HepG2 (cell line): ENCODE data around the gene HAGHL. TPM values are rescaled to one million over a fixed set of nuclear protein-coding genes. Genes with fewer than 3 reads are reported as not detected.

Source experiments
- ASH2L ChIP-seq: fragments of 300-600, 200-600 bp; sonication (generic); IDR thresholded peaks from 2 replicates; pipeline ENCODE4 v1.7.0; 2017; ENCODE audit warnings: low read depth, mild to moderate bottlenecking, moderate library complexity, mixed read lengths, low read length; ENCODE audit not compliant: insufficient read length
- ATF7 ChIP-seq, 2 experiments: fragments of 450-650 bp in 1 of 2; sonication (generic) in 1 of 2; formaldehyde crosslinking in 1 of 2; IDR thresholded peaks; 2 replicates each; pipeline versions ENCODE4 v1.4.0 to v1.6.1; 2016 to 2020; ENCODE audit warnings: antibody characterized with exemption in 1 of 2, mild to moderate bottlenecking in 1 of 2, missing genetic modification reagents in 1 of 2
- ATF7-NPFF ChIP-seq: sonication (generic); formaldehyde crosslinking; IDR thresholded peaks from 2 replicates; pipeline ENCODE4 v1.8.1; 2023; ENCODE audit warnings: mild to moderate bottlenecking, low read depth, missing genetic modification reagents, moderate library complexity
- BHLHE40 ChIP-seq: IDR thresholded peaks from 2 replicates; pipeline ENCODE4 v1.6.1; 2011; ENCODE audit warnings: low read length, improper control_type of control experiment
- CBX1 ChIP-seq: IDR thresholded peaks from one replicate; pipeline ENCODE4 v1.6.1; 2016; ENCODE audit warnings: antibody characterized with exemption, low read depth
- GATA4 ChIP-seq: sonication (generic); IDR thresholded peaks from 2 replicates; pipeline ENCODE4 v1.6.1; 2016; ENCODE audit warnings: antibody characterized with exemption, low read depth, borderline replicate concordance
- KAT8 ChIP-seq: IDR thresholded peaks from 2 replicates; pipeline ENCODE4 v1.6.1; 2016; ENCODE audit warnings: missing genetic modification reagents, missing compliant biosample characterization
- MAFK ChIP-seq, 2 experiments: IDR thresholded peaks in 1 of 2; conservative IDR thresholded peaks in 1 of 2; 2 replicates each; pipeline ENCODE4 v1.6.1; 2011; ENCODE audit warnings: improper control_type of control experiment in 2 of 2, low read length in 2 of 2
- NKX3-1 ChIP-seq: sonication (generic); formaldehyde crosslinking; IDR thresholded peaks from 2 replicates; pipeline ENCODE4 v1.5.0; 2020; ENCODE audit warnings: missing genetic modification reagents
- SMAD1 ChIP-seq: sonication (generic); formaldehyde crosslinking; IDR thresholded peaks from 2 replicates; pipeline ENCODE4 v1.4.0; 2020; ENCODE audit warnings: missing genetic modification reagents, low read depth, mild to moderate bottlenecking, borderline replicate concordance
- XBP1 ChIP-seq: sonication (generic); formaldehyde crosslinking; IDR thresholded peaks from 2 replicates; pipeline ENCODE4 v1.5.0; 2020; ENCODE audit warnings: missing genetic modification reagents
- ZFP62 ChIP-seq: sonication (generic); formaldehyde crosslinking; IDR thresholded peaks from 2 replicates; pipeline ENCODE4 v1.4.0; 2020; ENCODE audit warnings: missing genetic modification reagents
- ZNF7 ChIP-seq: IDR thresholded peaks from 2 replicates; pipeline ENCODE4 v1.6.1; 2016; ENCODE audit warnings: missing biosample characterization, missing genetic modification reagents
- ZNF766 ChIP-seq: sonication (generic); formaldehyde crosslinking; IDR thresholded peaks from 2 replicates; pipeline ENCODE4 v1.5.0; 2020; ENCODE audit warnings: missing genetic modification reagents, borderline replicate concordance
- polyA plus RNA-seq, 8 experiments: library from polyadenylated mRNA; depleted of rRNA in 3 of 8; stranded (reverse) in 7 of 8; unstranded in 1 of 8; fragments of >200 nt; fragmentation: Illumina TruSeq in 4 of 8; extraction: Trizol in 4 of 8; gene quantifications; 2 replicates each; pipeline versions ENCODE4 v1.2.1 to v1.2.3, GENCODE V29; 2011 to 2016; ENCODE audit warnings: low read depth in 4 of 8, missing spikeins in 1 of 8, mixed read lengths in 1 of 8; ENCODE audit not compliant: insufficient read depth in 1 of 8
- total RNA-seq, 5 experiments: library from RNA; depleted of rRNA; stranded (reverse); fragments of >200 nt; fragmentation: Illumina TruSeq; extraction: Trizol; gene quantifications; 2 replicates each; pipeline ENCODE4 v1.2.3, GENCODE V29; 2016; ENCODE audit warnings: low read depth in 1 of 5
- TF ChIP-seq, protein P1 (sequence below): IDR thresholded peaks from 2 replicates; pipeline ENCODE4 v1.6.1; 2018; ENCODE audit warnings: missing genetic modification reagents, mild to moderate bottlenecking, missing compliant biosample characterization
- TF ChIP-seq, protein P2 (sequence below): sonication (generic); formaldehyde crosslinking; IDR thresholded peaks from 2 replicates; pipeline ENCODE4 v1.8.1; 2023; ENCODE audit warnings: mild to moderate bottlenecking, moderate library complexity, missing genetic modification reagents
- TF ChIP-seq, protein P3 (sequence below): IDR thresholded peaks from 2 replicates; pipeline ENCODE4 v1.4.0; 2020; ENCODE audit warnings: mild to moderate bottlenecking, missing genetic modification reagents
- TF ChIP-seq, protein P4 (sequence below): sonication (generic); formaldehyde crosslinking; IDR thresholded peaks from 2 replicates; pipeline ENCODE4 v1.4.0; 2020; ENCODE audit warnings: missing genetic modification reagents, borderline replicate concordance
- TF ChIP-seq, protein P5 (sequence below): sonication (generic); formaldehyde crosslinking; IDR thresholded peaks from 2 replicates; pipeline ENCODE4 v1.5.1; 2020; ENCODE audit warnings: mild to moderate bottlenecking, missing genetic modification reagents, borderline replicate concordance
- TF ChIP-seq, protein P6 (sequence below): sonication (generic); formaldehyde crosslinking; IDR thresholded peaks from 2 replicates; pipeline ENCODE4 v1.4.0; 2020; ENCODE audit warnings: missing genetic modification reagents, low read depth, mild to moderate bottlenecking, borderline replicate concordance

The HAGHL gene
- total and polyA plus RNA-seq, 2 of the 13 experiments (the other 11 are each of a cell fraction or from before 2014, with no cell fraction given) = 3.4 to 8.4 TPM

DNA sequence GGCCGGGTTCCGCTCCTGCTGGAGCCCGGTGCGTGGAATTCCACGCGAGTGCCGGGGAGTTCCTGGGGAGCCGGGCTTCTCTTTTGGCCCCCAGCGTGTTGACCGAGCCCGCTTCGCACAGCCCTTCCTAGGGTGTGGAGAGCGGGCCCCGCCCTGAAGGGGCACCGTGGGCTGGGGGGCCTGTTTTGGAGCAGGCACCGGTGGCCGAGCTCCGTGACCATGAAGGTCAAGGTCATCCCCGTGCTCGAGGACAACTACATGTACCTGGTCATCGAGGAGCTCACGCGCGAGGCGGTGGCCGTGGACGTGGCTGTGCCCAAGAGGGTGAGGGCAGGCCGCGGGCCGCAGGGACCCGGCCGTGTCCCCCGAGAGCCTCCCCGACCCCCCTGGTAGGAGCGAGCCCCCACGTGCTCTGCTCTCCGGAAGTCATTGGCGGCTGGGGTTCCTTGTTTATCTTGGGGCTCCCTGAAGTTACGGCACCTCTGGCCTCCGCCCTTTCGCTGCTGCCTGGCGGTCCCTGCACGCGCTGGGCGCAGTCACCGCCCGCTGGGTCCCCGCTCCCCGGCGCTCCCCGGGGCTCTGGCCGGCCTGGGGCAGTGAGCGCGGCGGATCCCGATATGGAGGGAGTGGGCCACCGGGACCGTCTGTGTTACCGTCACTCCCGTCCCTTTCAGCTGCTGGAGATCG is 528 bp downstream of the HAGHL start (continued):
- TF ChIP-seq ATF7 (IDR thresholded peaks at IDR 0.05) (no peak), ATF7 (CRISPR knock-in tag; IDR thresholded peaks at IDR 0.05) (no peak), BHLHE40 (no peak), SMAD1 (no peak), ZNF7 (CRISPR knock-in tag) (no peak), ZFP62 (CRISPR knock-in tag) (no peak), GATA4 (no peak), ZNF766 (CRISPR knock-in tag) (no peak), XBP1 (CRISPR knock-in tag) (no peak), CBX1 (no peak), ATF7-NPFF (CRISPR knock-in tag) (peak; percentile 77; the same call in 1 of the 2 replicates), MAFK (conservative IDR thresholded peaks at IDR 0.05 in 1 of 2, IDR thresholded peaks at IDR 0.05 in 1 of 2; ENCODE audit: low read length in 2 of 2) (no peak), NKX3-1 (CRISPR knock-in tag) (no peak), KAT8 (CRISPR knock-in tag) (no peak), ASH2L (no peak)
- TF ChIP-seq, protein P1, sequence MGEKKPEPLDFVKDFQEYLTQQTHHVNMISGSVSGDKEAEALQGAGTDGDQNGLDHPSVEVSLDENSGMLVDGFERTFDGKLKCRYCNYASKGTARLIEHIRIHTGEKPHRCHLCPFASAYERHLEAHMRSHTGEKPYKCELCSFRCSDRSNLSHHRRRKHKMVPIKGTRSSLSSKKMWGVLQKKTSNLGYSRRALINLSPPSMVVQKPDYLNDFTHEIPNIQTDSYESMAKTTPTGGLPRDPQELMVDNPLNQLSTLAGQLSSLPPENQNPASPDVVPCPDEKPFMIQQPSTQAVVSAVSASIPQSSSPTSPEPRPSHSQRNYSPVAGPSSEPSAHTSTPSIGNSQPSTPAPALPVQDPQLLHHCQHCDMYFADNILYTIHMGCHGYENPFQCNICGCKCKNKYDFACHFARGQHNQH = no peak
- TF ChIP-seq, protein P2, sequence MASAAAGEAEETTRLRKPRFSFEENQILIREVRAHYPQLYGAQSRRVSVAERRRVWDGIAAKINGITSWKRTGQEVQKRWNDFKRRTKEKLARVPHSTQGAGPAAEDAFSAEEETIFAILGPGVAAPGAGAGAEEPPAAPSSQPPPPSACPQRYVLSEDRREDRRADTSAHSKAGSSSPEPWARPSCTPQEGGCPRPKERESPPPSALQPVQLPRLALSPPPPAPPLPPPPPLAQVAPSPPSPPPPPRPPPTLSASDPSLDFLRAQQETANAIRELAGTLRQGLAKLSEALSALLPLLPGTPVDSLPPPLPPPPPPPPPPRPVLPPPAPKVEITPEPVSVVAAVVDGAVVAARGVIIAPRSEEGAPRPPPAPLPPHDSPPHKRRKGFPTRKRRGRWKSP (CRISPR knock-in tag) = no peak
- TF ChIP-seq, protein P3, sequence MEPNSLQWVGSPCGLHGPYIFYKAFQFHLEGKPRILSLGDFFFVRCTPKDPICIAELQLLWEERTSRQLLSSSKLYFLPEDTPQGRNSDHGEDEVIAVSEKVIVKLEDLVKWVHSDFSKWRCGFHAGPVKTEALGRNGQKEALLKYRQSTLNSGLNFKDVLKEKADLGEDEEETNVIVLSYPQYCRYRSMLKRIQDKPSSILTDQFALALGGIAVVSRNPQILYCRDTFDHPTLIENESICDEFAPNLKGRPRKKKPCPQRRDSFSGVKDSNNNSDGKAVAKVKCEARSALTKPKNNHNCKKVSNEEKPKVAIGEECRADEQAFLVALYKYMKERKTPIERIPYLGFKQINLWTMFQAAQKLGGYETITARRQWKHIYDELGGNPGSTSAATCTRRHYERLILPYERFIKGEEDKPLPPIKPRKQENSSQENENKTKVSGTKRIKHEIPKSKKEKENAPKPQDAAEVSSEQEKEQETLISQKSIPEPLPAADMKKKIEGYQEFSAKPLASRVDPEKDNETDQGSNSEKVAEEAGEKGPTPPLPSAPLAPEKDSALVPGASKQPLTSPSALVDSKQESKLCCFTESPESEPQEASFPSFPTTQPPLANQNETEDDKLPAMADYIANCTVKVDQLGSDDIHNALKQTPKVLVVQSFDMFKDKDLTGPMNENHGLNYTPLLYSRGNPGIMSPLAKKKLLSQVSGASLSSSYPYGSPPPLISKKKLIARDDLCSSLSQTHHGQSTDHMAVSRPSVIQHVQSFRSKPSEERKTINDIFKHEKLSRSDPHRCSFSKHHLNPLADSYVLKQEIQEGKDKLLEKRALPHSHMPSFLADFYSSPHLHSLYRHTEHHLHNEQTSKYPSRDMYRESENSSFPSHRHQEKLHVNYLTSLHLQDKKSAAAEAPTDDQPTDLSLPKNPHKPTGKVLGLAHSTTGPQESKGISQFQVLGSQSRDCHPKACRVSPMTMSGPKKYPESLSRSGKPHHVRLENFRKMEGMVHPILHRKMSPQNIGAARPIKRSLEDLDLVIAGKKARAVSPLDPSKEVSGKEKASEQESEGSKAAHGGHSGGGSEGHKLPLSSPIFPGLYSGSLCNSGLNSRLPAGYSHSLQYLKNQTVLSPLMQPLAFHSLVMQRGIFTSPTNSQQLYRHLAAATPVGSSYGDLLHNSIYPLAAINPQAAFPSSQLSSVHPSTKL (CRISPR knock-in tag) = peak; percentile 35; the same call in 1 of the 2 replicates
- TF ChIP-seq, protein P4, sequence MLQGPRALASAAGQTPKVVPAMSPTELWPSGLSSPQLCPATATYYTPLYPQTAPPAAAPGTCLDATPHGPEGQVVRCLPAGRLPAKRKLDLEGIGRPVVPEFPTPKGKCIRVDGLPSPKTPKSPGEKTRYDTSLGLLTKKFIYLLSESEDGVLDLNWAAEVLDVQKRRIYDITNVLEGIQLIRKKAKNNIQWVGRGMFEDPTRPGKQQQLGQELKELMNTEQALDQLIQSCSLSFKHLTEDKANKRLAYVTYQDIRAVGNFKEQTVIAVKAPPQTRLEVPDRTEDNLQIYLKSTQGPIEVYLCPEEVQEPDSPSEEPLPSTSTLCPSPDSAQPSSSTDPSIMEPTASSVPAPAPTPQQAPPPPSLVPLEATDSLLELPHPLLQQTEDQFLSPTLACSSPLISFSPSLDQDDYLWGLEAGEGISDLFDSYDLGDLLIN (CRISPR knock-in tag) = no peak
- TF ChIP-seq, protein P5, sequence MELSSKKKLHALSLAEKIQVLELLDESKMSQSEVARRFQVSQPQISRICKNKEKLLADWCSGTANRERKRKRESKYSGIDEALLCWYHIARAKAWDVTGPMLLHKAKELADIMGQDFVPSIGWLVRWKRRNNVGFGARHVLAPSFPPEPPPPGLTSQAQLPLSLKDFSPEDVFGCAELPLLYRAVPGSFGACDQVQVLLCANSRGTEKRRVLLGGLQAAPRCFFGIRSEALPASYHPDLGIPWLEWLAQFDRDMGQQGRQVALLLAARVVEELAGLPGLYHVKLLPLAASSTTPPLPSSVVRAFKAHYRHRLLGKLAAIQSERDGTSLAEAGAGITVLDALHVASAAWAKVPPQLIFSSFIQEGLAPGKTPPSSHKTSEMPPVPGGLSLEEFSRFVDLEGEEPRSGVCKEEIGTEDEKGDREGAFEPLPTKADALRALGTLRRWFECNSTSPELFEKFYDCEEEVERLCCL = no peak
- TF ChIP-seq, protein P6, sequence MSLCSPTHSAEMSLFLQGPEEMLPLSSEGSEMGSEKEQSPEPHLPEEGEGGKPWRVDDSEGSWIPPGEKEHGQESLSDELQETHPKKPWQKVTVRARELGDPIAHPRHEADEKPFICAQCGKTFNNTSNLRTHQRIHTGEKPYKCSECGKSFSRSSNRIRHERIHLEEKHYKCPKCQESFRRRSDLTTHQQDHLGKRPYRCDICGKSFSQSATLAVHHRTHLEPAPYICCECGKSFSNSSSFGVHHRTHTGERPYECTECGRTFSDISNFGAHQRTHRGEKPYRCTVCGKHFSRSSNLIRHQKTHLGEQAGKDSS (CRISPR knock-in tag) = 0 out of 2 replicates have a peak, but pooled peaks have one; percentile 17
